Astrocyte (in vitro differentiated cells and primary cell): Measurements from ENCODE around the gene DARS1. TPM values are rescaled to one million over a fixed set of nuclear protein-coding genes. Genes with fewer than 3 reads are reported as not detected.

ENCODE experiments used
- DNase-seq: peaks from one replicate; pipeline ENCODE4 v3.0.0-alpha.2; 2010; ENCODE audit warnings: low read depth
- FAIRE-seq: peaks from 2 replicates; lab custom pipeline; 2011; peaks lifted over from hg19 to GRCh38; lab: Jason Lieb, UNC
- H2AFZ ChIP-seq: 2 replicates; pipeline ENCODE4 v1.6.0; 2012; ENCODE audit warnings: low read depth, low read length, inconsistent platforms
- H3K27ac ChIP-seq: 2 replicates; pipeline ENCODE4 v1.5.1; 2011; ENCODE audit warnings: low read depth, low read length, inconsistent platforms
- H3K27me3 ChIP-seq: 2 replicates; pipeline ENCODE4 v1.6.0; 2011; ENCODE audit warnings: low read length, inconsistent platforms; ENCODE audit not compliant: insufficient read depth
- H3K36me3 ChIP-seq: 2 replicates; pipeline ENCODE4 v1.5.1; 2011; ENCODE audit warnings: low read length, inconsistent platforms; ENCODE audit not compliant: insufficient read depth
- H3K4me1 ChIP-seq: 2 replicates; pipeline ENCODE4 v1.5.1; 2011; ENCODE audit warnings: low read length, inconsistent platforms; ENCODE audit not compliant: insufficient read depth
- H3K4me2 ChIP-seq: 2 replicates; pipeline ENCODE4 v1.6.0; 2012; ENCODE audit warnings: low read length, inconsistent platforms
- H3K4me3 ChIP-seq: 2 replicates; pipeline ENCODE4 v1.5.1; 2011; ENCODE audit warnings: low read depth, mild to moderate bottlenecking, low read length, inconsistent platforms; ENCODE audit not compliant: insufficient read depth
- H3K79me2 ChIP-seq: 2 replicates; pipeline ENCODE4 v1.6.0; 2012; ENCODE audit warnings: mild to moderate bottlenecking, low read length, inconsistent platforms; ENCODE audit not compliant: insufficient read depth
- H3K9ac ChIP-seq: 2 replicates; pipeline ENCODE4 v1.6.0; 2012; ENCODE audit warnings: mild to moderate bottlenecking, low read length, inconsistent platforms
- H3K9me3 ChIP-seq: 2 replicates; pipeline ENCODE4 v1.5.1; 2012; ENCODE audit warnings: low read depth, mild to moderate bottlenecking, low read length, inconsistent platforms; ENCODE audit not compliant: insufficient read depth
- H4K20me1 ChIP-seq: 2 replicates; pipeline ENCODE4 v1.6.0; 2012; ENCODE audit warnings: low read length, inconsistent platforms; ENCODE audit not compliant: insufficient read depth
- H3K27ac Mint-ChIP-seq: one replicate; pipeline ENCODE4 v1.8.0; 2021; ENCODE audit warnings: mild to moderate bottlenecking, mixed read lengths; ENCODE audit not compliant: unreplicated experiment
- H3K27me3 Mint-ChIP-seq: one replicate; pipeline ENCODE4 v1.8.0; 2021; ENCODE audit warnings: low read depth, mixed read lengths; ENCODE audit not compliant: unreplicated experiment
- H3K36me3 Mint-ChIP-seq: one replicate; pipeline ENCODE4 v1.8.0; 2021; ENCODE audit warnings: low read depth, mixed read lengths; ENCODE audit not compliant: unreplicated experiment
- H3K4me1 Mint-ChIP-seq: one replicate; pipeline ENCODE4 v1.8.0; 2021; ENCODE audit warnings: low read depth, mixed read lengths; ENCODE audit not compliant: unreplicated experiment
- H3K4me3 Mint-ChIP-seq: one replicate; pipeline ENCODE4 v1.8.0; 2021; ENCODE audit warnings: mild to moderate bottlenecking, moderate library complexity, mixed read lengths; ENCODE audit not compliant: unreplicated experiment
- H3K9me3 Mint-ChIP-seq: one replicate; pipeline ENCODE4 v1.8.0; 2021; ENCODE audit warnings: mild to moderate bottlenecking, mixed read lengths; ENCODE audit not compliant: unreplicated experiment
- CTCF ChIP-seq: IDR thresholded peaks from 2 replicates; pipeline ENCODE4 v1.5.1; 2011; ENCODE audit warnings: low read depth, mild to moderate bottlenecking, inconsistent platforms, low read length, moderate library complexity; ENCODE audit not compliant: insufficient read depth
- EZH2 ChIP-seq: IDR thresholded peaks from 2 replicates; pipeline ENCODE4 v1.6.1; 2012; ENCODE audit warnings: mild to moderate bottlenecking, low read length, inconsistent platforms; ENCODE audit not compliant: insufficient read depth
- total RNA-seq: library from RNA; stranded (reverse); gene quantifications from 2 replicates; pipeline ENCODE4 v1.2.1, GENCODE V29; 2021

The DARS1 gene
- total RNA-seq, 1 donor from 2014 or later, result 37.9 TPM

GRCh38 chr2:135984199-135985017 lies 1.0 kb downstream of the DARS1 start:
- H3K36me3 Mint-ChIP-seq, result no peaks in the 10 kb centered on the region
- H3K4me3 Mint-ChIP-seq, result peak overlapping the region; percentile 90
- peak overlapping the region; percentile 90 for H3K27ac ChIP-seq
- peaks cover 13% of the 10 kb centered on the region for H3K36me3 ChIP-seq
- H2AFZ ChIP-seq, result peak overlapping the region; percentile 94
- peaks cover 11% of the 10 kb centered on the region for H3K4me1 ChIP-seq
- FAIRE-seq (no peak), DNase-seq (no peak)
- no peaks in the 10 kb centered on the region for H3K4me1 Mint-ChIP-seq
- peaks cover 3% of the 10 kb centered on the region for H3K9me3 Mint-ChIP-seq
- peak overlapping the region; percentile 97 for H3K9ac ChIP-seq
- H3K27ac Mint-ChIP-seq, result peak overlapping the region; percentile 96
- no peaks in the 10 kb centered on the region for H3K27me3 Mint-ChIP-seq
- no peaks in the 10 kb centered on the region for H3K9me3 ChIP-seq
- H3K27me3 ChIP-seq, result no peaks in the 10 kb centered on the region
- H3K79me2 ChIP-seq, result peaks cover 32% of the 10 kb centered on the region
- TF ChIP-seq EZH2, result no peak
- TF ChIP-seq CTCF, result no peak
- H3K4me2 ChIP-seq, result peak overlapping the region; percentile 90
- peak overlapping the region; percentile 84 for H3K4me3 ChIP-seq
- no peaks in the 10 kb centered on the region for H4K20me1 ChIP-seq

GRCh38 chr2:135980434-135981079 lies 4.9 kb downstream of the DARS1 start:
- no peaks in the 10 kb centered on the region for H3K9me3 ChIP-seq
- no peak for DNase-seq
- Mint-ChIP-seq H3K4me1 (no peaks in the 10 kb centered on the region), H3K9me3 (no peaks in the 10 kb centered on the region), H3K36me3 (peaks cover 4% of the 10 kb centered on the region), H3K27ac (no peak overlapping the region), H3K27me3 (no peaks in the 10 kb centered on the region), H3K4me3 (no peak overlapping the region)
- H3K27ac ChIP-seq, result no peak overlapping the region
- H3K27me3 ChIP-seq, result no peaks in the 10 kb centered on the region
- H4K20me1 ChIP-seq, result no peaks in the 10 kb centered on the region
- peaks cover 26% of the 10 kb centered on the region for H3K36me3 ChIP-seq
- no peak overlapping the region for H3K9ac ChIP-seq
- TF ChIP-seq EZH2 (no peak), CTCF (no peak)
- peaks cover 6% of the 10 kb centered on the region for H3K4me1 ChIP-seq
- no peak overlapping the region for H2AFZ ChIP-seq
- FAIRE-seq, result no peak
- H3K4me3 ChIP-seq, result no peak overlapping the region
- peaks cover 38% of the 10 kb centered on the region for H3K79me2 ChIP-seq
- H3K4me2 ChIP-seq, result no peak overlapping the region
